GM23338 (cell line): Measurements from ENCODE around the gene SMIM33.

ENCODE experiments used
- NANOG ChIP-seq: IDR thresholded peaks from 2 replicates; pipeline ENCODE4 v1.6.1; 2016; ENCODE audit warnings: antibody characterized with exemption, borderline replicate concordance
- POLR2AphosphoS5 ChIP-seq: IDR thresholded peaks from 2 replicates; pipeline ENCODE4 v1.6.1; 2016; ENCODE audit warnings: antibody characterized with exemption, low read depth
- TF ChIP-seq, protein P1 (sequence below), 2 experiments: fragments of 200-600 bp in 1 of 2; sonication (generic) in 1 of 2; conservative IDR thresholded peaks; 2 replicates each; pipeline versions ENCODE4 v1.5.1 to v1.6.1; 2016 to 2017; ENCODE audit warnings: antibody characterized with exemption in 2 of 2, low read depth in 2 of 2, mild to moderate bottlenecking in 2 of 2, moderate library complexity in 1 of 2

- TF ChIP-seq, protein P1, sequence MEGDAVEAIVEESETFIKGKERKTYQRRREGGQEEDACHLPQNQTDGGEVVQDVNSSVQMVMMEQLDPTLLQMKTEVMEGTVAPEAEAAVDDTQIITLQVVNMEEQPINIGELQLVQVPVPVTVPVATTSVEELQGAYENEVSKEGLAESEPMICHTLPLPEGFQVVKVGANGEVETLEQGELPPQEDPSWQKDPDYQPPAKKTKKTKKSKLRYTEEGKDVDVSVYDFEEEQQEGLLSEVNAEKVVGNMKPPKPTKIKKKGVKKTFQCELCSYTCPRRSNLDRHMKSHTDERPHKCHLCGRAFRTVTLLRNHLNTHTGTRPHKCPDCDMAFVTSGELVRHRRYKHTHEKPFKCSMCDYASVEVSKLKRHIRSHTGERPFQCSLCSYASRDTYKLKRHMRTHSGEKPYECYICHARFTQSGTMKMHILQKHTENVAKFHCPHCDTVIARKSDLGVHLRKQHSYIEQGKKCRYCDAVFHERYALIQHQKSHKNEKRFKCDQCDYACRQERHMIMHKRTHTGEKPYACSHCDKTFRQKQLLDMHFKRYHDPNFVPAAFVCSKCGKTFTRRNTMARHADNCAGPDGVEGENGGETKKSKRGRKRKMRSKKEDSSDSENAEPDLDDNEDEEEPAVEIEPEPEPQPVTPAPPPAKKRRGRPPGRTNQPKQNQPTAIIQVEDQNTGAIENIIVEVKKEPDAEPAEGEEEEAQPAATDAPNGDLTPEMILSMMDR (conservative IDR thresholded peaks at IDR 0.05; ENCODE audit: low read depth in 2 of 2), result no peak
- no peak for TF ChIP-seq NANOG
- TF ChIP-seq POLR2AphosphoS5, result no peak
These were observed 19.6 kb upstream of the SMIM33 start for GRCh38 chr5:139451176-139451575.
